ENCODE data around the gene SPTLC3. TPM values are rescaled to one million over a fixed set of nuclear protein-coding genes. Genes with fewer than 3 reads are reported as not detected.

Gene SPTLC3
- total RNA-seq, 1 donor from 2014 or later, result 27.0 TPM

DNA sequence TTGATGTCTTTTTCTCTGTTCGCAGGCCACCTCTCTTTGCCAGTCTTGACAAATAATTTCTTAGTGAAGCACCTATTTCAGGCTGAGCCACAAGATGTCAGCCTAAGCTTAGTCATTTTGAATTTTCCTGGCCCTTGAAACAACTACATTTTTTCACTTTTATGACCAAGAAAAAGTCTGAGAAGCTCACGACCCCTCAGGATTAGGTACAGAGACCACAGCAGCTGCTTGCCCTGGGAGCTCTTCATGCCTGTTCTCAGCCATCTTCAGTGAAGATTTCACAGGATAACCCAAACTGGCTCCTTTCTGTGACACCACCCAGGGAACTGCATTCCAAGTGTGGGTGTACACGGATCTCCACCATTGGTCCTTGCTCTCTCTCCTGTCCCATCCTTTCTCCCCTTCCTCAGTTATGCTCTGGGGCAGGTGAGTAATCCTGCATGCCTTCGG is 38.4 kb upstream of the SPTLC3 start:
- TF ChIP-seq, protein P1, sequence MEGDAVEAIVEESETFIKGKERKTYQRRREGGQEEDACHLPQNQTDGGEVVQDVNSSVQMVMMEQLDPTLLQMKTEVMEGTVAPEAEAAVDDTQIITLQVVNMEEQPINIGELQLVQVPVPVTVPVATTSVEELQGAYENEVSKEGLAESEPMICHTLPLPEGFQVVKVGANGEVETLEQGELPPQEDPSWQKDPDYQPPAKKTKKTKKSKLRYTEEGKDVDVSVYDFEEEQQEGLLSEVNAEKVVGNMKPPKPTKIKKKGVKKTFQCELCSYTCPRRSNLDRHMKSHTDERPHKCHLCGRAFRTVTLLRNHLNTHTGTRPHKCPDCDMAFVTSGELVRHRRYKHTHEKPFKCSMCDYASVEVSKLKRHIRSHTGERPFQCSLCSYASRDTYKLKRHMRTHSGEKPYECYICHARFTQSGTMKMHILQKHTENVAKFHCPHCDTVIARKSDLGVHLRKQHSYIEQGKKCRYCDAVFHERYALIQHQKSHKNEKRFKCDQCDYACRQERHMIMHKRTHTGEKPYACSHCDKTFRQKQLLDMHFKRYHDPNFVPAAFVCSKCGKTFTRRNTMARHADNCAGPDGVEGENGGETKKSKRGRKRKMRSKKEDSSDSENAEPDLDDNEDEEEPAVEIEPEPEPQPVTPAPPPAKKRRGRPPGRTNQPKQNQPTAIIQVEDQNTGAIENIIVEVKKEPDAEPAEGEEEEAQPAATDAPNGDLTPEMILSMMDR (IDR thresholded peaks at IDR 0.05; ENCODE audit: unreplicated experiment), result peak; percentile 46
- peaks cover 11% of the 10 kb centered on the region for H3K9me3 Mint-ChIP-seq
- H3K36me3 Mint-ChIP-seq, result peaks cover 2% of the 10 kb centered on the region
- H3K27ac Mint-ChIP-seq, result no peak overlapping the region
- H3K4me3 Mint-ChIP-seq, result no peak overlapping the region
- DNase-seq (ENCODE audit: low spot score in 2 of 2, unreplicated experiment in 2 of 2), result no peak
- no peaks in the 10 kb centered on the region for H3K27me3 Mint-ChIP-seq (ENCODE audit: low read depth)
- peaks cover 7% of the 10 kb centered on the region for H3K4me1 Mint-ChIP-seq

- DNase-seq (ENCODE audit: low spot score in 2 of 2, unreplicated experiment in 2 of 2), result no peak
- H3K4me1 Mint-ChIP-seq, result peaks cover 1% of the 10 kb centered on the region
- TF ChIP-seq, protein P1 (IDR thresholded peaks at IDR 0.05; ENCODE audit: unreplicated experiment), result no peak
- H3K27me3 Mint-ChIP-seq (ENCODE audit: low read depth), result no peaks in the 10 kb centered on the region
- no peak overlapping the region for H3K27ac Mint-ChIP-seq
- no peaks in the 10 kb centered on the region for H3K36me3 Mint-ChIP-seq
- no peak overlapping the region for H3K4me3 Mint-ChIP-seq
- H3K9me3 Mint-ChIP-seq, result peaks cover 4% of the 10 kb centered on the region
Observed at GRCh38 chr20:12975833-12976608, 32.8 kb upstream of the SPTLC3 start.

GRCh38 chr20:12976720-12977309 is 32.0 kb upstream of the SPTLC3 start:
- H3K27ac Mint-ChIP-seq, result no peak overlapping the region

GRCh38 chr20:12977328-12978125 is 31.2 kb upstream of the SPTLC3 start:
- H3K4me3 Mint-ChIP-seq, result no peak overlapping the region
- H3K27me3 Mint-ChIP-seq (ENCODE audit: low read depth), result no peaks in the 10 kb centered on the region
- peaks cover 1% of the 10 kb centered on the region for H3K4me1 Mint-ChIP-seq
- no peak for DNase-seq (ENCODE audit: low spot score in 2 of 2, unreplicated experiment in 2 of 2)
- TF ChIP-seq, protein P1 (IDR thresholded peaks at IDR 0.05; ENCODE audit: unreplicated experiment), result no peak
- H3K36me3 Mint-ChIP-seq, result no peaks in the 10 kb centered on the region
- H3K27ac Mint-ChIP-seq, result no peak overlapping the region
- H3K9me3 Mint-ChIP-seq, result peaks cover 9% of the 10 kb centered on the region

More at GRCh38 chr20:12976720-12977309, 32.0 kb upstream of the SPTLC3 start:
- Mint-ChIP-seq H3K27me3 (ENCODE audit: low read depth) (no peaks in the 10 kb centered on the region), H3K4me1 (peaks cover 1% of the 10 kb centered on the region), H3K9me3 (peaks cover 6% of the 10 kb centered on the region), H3K36me3 (no peaks in the 10 kb centered on the region), H3K4me3 (no peak overlapping the region)
- TF ChIP-seq, protein P1 (IDR thresholded peaks at IDR 0.05; ENCODE audit: unreplicated experiment), result no peak
- no peak for DNase-seq (ENCODE audit: low spot score in 2 of 2, unreplicated experiment in 2 of 2)

GRCh38 chr20:12978126-12978394 is 30.7 kb upstream of the SPTLC3 start:
- Mint-ChIP-seq H3K27me3 (ENCODE audit: low read depth) (no peaks in the 10 kb centered on the region), H3K4me3 (no peak overlapping the region), H3K36me3 (no peaks in the 10 kb centered on the region), H3K4me1 (peaks cover 1% of the 10 kb centered on the region), H3K9me3 (peaks cover 9% of the 10 kb centered on the region), H3K27ac (no peak overlapping the region)
- TF ChIP-seq, protein P1 (IDR thresholded peaks at IDR 0.05; ENCODE audit: unreplicated experiment), result no peak
- no peak for DNase-seq (ENCODE audit: low spot score in 2 of 2, unreplicated experiment in 2 of 2)
